Measurements from ENCODE around the gene IL3RA.
"Not testable (repeated sequence)": the region's sequence is repeated elsewhere in the genome, so short reads cannot be mapped to it uniquely, and the experiment has no call there.

The IL3RA gene

GRCh38 chrX:1359477-1359873, 22.9 kb downstream of the IL3RA start:
- Histone ChIP-seq H3K36me3 (ENCODE audit: insufficient read depth, low read depth, low read length) (no peaks in the 10 kb centered on the region; the same call in 1 of the 2 replicates), H3K9me3 (ENCODE audit: insufficient read depth, low read depth, low read length) (no peaks in the 10 kb centered on the region), H3K4me1 (ENCODE audit: insufficient read depth, low read length) (peaks cover 8% of the 10 kb centered on the region; the same call in 1 of the 2 replicates), H3K9ac (ENCODE audit: low read depth, low read length) (no peak overlapping the region), H3K27me3 (ENCODE audit: insufficient read depth, low read length) (no peaks in the 10 kb centered on the region), H3K4me3 (ENCODE audit: low read length) (no peak overlapping the region), H3K27ac (ENCODE audit: low read length) (no peak overlapping the region)

GRCh38 chrX:1360171-1360570, 23.6 kb downstream of the IL3RA start:
- Histone ChIP-seq H3K4me1 (ENCODE audit: insufficient read depth, low read length) (peaks cover 8% of the 10 kb centered on the region; the same call in 1 of the 2 replicates), H3K9ac (ENCODE audit: low read depth, low read length) (no peak overlapping the region), H3K36me3 (ENCODE audit: insufficient read depth, low read depth, low read length) (no peaks in the 10 kb centered on the region; the same call in 1 of the 2 replicates), H3K4me3 (ENCODE audit: low read length) (no peak overlapping the region), H3K27ac (ENCODE audit: low read length) (no peak overlapping the region), H3K9me3 (ENCODE audit: insufficient read depth, low read depth, low read length) (no peaks in the 10 kb centered on the region), H3K27me3 (ENCODE audit: insufficient read depth, low read length) (no peaks in the 10 kb centered on the region)

GRCh38 chrX:1361275-1361674, 24.7 kb downstream of the IL3RA start:
- Histone ChIP-seq H3K4me3 (ENCODE audit: low read length) (no peak overlapping the region), H3K4me1 (ENCODE audit: insufficient read depth, low read length) (no peaks in the 10 kb centered on the region; the same call in 1 of the 2 replicates), H3K27me3 (ENCODE audit: insufficient read depth, low read length) (no peaks in the 10 kb centered on the region), H3K27ac (ENCODE audit: low read length) (no peak overlapping the region), H3K9ac (ENCODE audit: low read depth, low read length) (no peak overlapping the region), H3K9me3 (ENCODE audit: insufficient read depth, low read depth, low read length) (no peaks in the 10 kb centered on the region), H3K36me3 (ENCODE audit: insufficient read depth, low read depth, low read length) (no peaks in the 10 kb centered on the region; the same call in 1 of the 2 replicates)

- H3K9me3 ChIP-seq (ENCODE audit: insufficient read depth, low read depth, low read length), result no peaks in the 10 kb centered on the region
- no peak overlapping the region for H3K4me3 ChIP-seq (ENCODE audit: low read length)
- no peak overlapping the region for H3K9ac ChIP-seq (ENCODE audit: low read depth, low read length)
- H3K27me3 ChIP-seq (ENCODE audit: insufficient read depth, low read length), result no peaks in the 10 kb centered on the region
- H3K27ac ChIP-seq (ENCODE audit: low read length), result no peak overlapping the region
- no peaks in the 10 kb centered on the region for H3K4me1 ChIP-seq (ENCODE audit: insufficient read depth, low read length)
- H3K36me3 ChIP-seq (ENCODE audit: insufficient read depth, low read depth, low read length), result no peaks in the 10 kb centered on the region; the same call in 1 of the 2 replicates
Observed at GRCh38 chrX:1361910-1362309, 25.3 kb downstream of the IL3RA start.

- not testable (repeated sequence) for H3K27ac ChIP-seq (ENCODE audit: low read length); H3K27me3 ChIP-seq (ENCODE audit: insufficient read depth, low read length); H3K4me3 ChIP-seq (ENCODE audit: low read length); H3K9ac ChIP-seq (ENCODE audit: low read depth, low read length); H3K36me3 ChIP-seq (ENCODE audit: insufficient read depth, low read depth, low read length); H3K9me3 ChIP-seq (ENCODE audit: insufficient read depth, low read depth, low read length); H3K4me1 ChIP-seq (ENCODE audit: insufficient read depth, low read length)
Observed at GRCh38 chrX:1366363-1366762, 29.8 kb downstream of the IL3RA start.

GRCh38 chrX:1368385-1368698, 31.8 kb downstream of the IL3RA start:
- Histone ChIP-seq H3K4me1 (ENCODE audit: insufficient read depth, low read length) (no peaks in the 10 kb centered on the region), H3K36me3 (ENCODE audit: insufficient read depth, low read depth, low read length) (no peaks in the 10 kb centered on the region), H3K9me3 (ENCODE audit: insufficient read depth, low read depth, low read length) (no peaks in the 10 kb centered on the region), H3K27ac (ENCODE audit: low read length) (no peak overlapping the region), H3K9ac (ENCODE audit: low read depth, low read length) (no peak overlapping the region), H3K4me3 (ENCODE audit: low read length) (no peak overlapping the region), H3K27me3 (ENCODE audit: insufficient read depth, low read length) (no peaks in the 10 kb centered on the region)

GRCh38 chrX:1378306-1378759, 41.7 kb downstream of the IL3RA start:
- no peak overlapping the region for H3K27ac ChIP-seq (ENCODE audit: low read length)
- no peak overlapping the region for H3K4me3 ChIP-seq (ENCODE audit: low read length)
- no peak overlapping the region for H3K9ac ChIP-seq (ENCODE audit: low read depth, low read length)
- H3K27me3 ChIP-seq (ENCODE audit: insufficient read depth, low read length), result no peaks in the 10 kb centered on the region
- H3K4me1 ChIP-seq (ENCODE audit: insufficient read depth, low read length), result no peaks in the 10 kb centered on the region
- H3K36me3 ChIP-seq (ENCODE audit: insufficient read depth, low read depth, low read length), result peaks cover 2% of the 10 kb centered on the region; the same call in 1 of the 2 replicates
- H3K9me3 ChIP-seq (ENCODE audit: insufficient read depth, low read depth, low read length), result no peaks in the 10 kb centered on the region

- no peaks in the 10 kb centered on the region for H3K27me3 ChIP-seq (ENCODE audit: insufficient read depth, low read length)
- H3K27ac ChIP-seq (ENCODE audit: low read length), result no peak overlapping the region
- no peaks in the 10 kb centered on the region for H3K9me3 ChIP-seq (ENCODE audit: insufficient read depth, low read depth, low read length)
- no peak overlapping the region for H3K9ac ChIP-seq (ENCODE audit: low read depth, low read length)
- H3K36me3 ChIP-seq (ENCODE audit: insufficient read depth, low read depth, low read length), result peaks cover 24% of the 10 kb centered on the region
- no peak overlapping the region for H3K4me3 ChIP-seq (ENCODE audit: low read length)
- no peaks in the 10 kb centered on the region for H3K4me1 ChIP-seq (ENCODE audit: insufficient read depth, low read length)
Observed at GRCh38 chrX:1380672-1381233, 44.2 kb downstream of the IL3RA start.

GRCh38 chrX:1384658-1385252, 48.2 kb downstream of the IL3RA start:
- Histone ChIP-seq H3K4me3 (ENCODE audit: low read length) (no peak overlapping the region), H3K27ac (ENCODE audit: low read length) (no peak overlapping the region), H3K9me3 (ENCODE audit: insufficient read depth, low read depth, low read length) (no peaks in the 10 kb centered on the region), H3K9ac (ENCODE audit: low read depth, low read length) (no peak overlapping the region), H3K4me1 (ENCODE audit: insufficient read depth, low read length) (no peaks in the 10 kb centered on the region), H3K36me3 (ENCODE audit: insufficient read depth, low read depth, low read length) (peaks cover 64% of the 10 kb centered on the region), H3K27me3 (ENCODE audit: insufficient read depth, low read length) (no peaks in the 10 kb centered on the region)

GRCh38 chrX:1385253-1386223, 49.0 kb downstream of the IL3RA start:
- H3K4me3 ChIP-seq (ENCODE audit: low read length), result no peak overlapping the region
- no peak overlapping the region for H3K27ac ChIP-seq (ENCODE audit: low read length)
- no peaks in the 10 kb centered on the region for H3K27me3 ChIP-seq (ENCODE audit: insufficient read depth, low read length)
- peaks cover 72% of the 10 kb centered on the region for H3K36me3 ChIP-seq (ENCODE audit: insufficient read depth, low read depth, low read length)
- H3K9ac ChIP-seq (ENCODE audit: low read depth, low read length), result no peak overlapping the region
- H3K9me3 ChIP-seq (ENCODE audit: insufficient read depth, low read depth, low read length), result no peaks in the 10 kb centered on the region
- H3K4me1 ChIP-seq (ENCODE audit: insufficient read depth, low read length), result no peaks in the 10 kb centered on the region

- no peaks in the 10 kb centered on the region for H3K27me3 ChIP-seq (ENCODE audit: insufficient read depth, low read length)
- no peak overlapping the region for H3K9ac ChIP-seq (ENCODE audit: low read depth, low read length)
- H3K9me3 ChIP-seq (ENCODE audit: insufficient read depth, low read depth, low read length), result no peaks in the 10 kb centered on the region
- no peaks in the 10 kb centered on the region for H3K4me1 ChIP-seq (ENCODE audit: insufficient read depth, low read length)
- H3K4me3 ChIP-seq (ENCODE audit: low read length), result no peak overlapping the region
- H3K36me3 ChIP-seq (ENCODE audit: insufficient read depth, low read depth, low read length), result peaks cover 81% of the 10 kb centered on the region
- no peak overlapping the region for H3K27ac ChIP-seq (ENCODE audit: low read length)
Observed at GRCh38 chrX:1386338-1387127, 49.9 kb downstream of the IL3RA start.
